A549 (cell line): ENCODE data around the gene TRIM71. TPM values are rescaled to one million over a fixed set of nuclear protein-coding genes. Genes with fewer than 3 reads are reported as not detected.

Experiments used
- ATAC-seq, 2 experiments: fragments of 200-7000 bp in 1 of 2; fragments of >200 bp in 1 of 2; cut with Nextera tagmentation in 1 of 2; cut with Tn5 transposase in 1 of 2; 3 replicates each; pipeline versions ENCODE4 v1.8.0 to v1.9.1; 2018 to 2020; ENCODE audit warnings: mild to moderate bottlenecking in 1 of 2, moderate library complexity in 1 of 2
- CTCF ChIA-PET: fragments of 300-600 bp; sonication (Branson Sonifier 250); formaldehyde crosslinking; extraction: SDS; loops from one replicate; lab custom pipeline; 2021; ENCODE audit warnings: antibody characterized with exemption, inconsistent platforms; lab: Yijun Ruan, JAX
- POLR2A ChIA-PET: fragments of 350-600 bp; formaldehyde crosslinking; extraction: SDS; loops from one replicate; lab custom pipeline; 2021; ENCODE audit warnings: antibody characterized with exemption, inconsistent platforms; lab: Yijun Ruan, JAX
- DNase-seq, 2 experiments: peaks; one replicate each; pipeline versions ENCODE4 v3.0.0 to v3.0.0-alpha.2; 2011 to 2016; ENCODE audit warnings: low read depth in 1 of 2, low spot score in 1 of 2
- FAIRE-seq: peaks from 2 replicates; lab custom pipeline; 2011; peaks lifted over from hg19 to GRCh38; lab: Jason Lieb, UNC
- H3K27ac ChIP-seq, 2 experiments: fragments of >200 bp; sonication (Bioruptor Twin); formaldehyde crosslinking; 3 replicates each; pipeline ENCODE4 v1.5.1; 2016 to 2017
- H3K4me1 ChIP-seq: fragments of >200 bp; sonication (Bioruptor Twin); formaldehyde crosslinking; 3 replicates; pipeline ENCODE4 v1.6.1; 2016
- H3K4me2 ChIP-seq: fragments of >200 bp; sonication (Bioruptor Twin); formaldehyde crosslinking; 3 replicates; pipeline ENCODE4 v1.6.1; 2016
- H3K4me3 ChIP-seq: fragments of >200 bp; sonication (Bioruptor Twin); formaldehyde crosslinking; 3 replicates; pipeline ENCODE4 v1.5.1; 2016
- H3K9me3 ChIP-seq: fragments of >200 bp; sonication (Bioruptor Twin); formaldehyde crosslinking; 3 replicates; pipeline ENCODE4 v1.6.1; 2016
- CBX2 ChIP-seq: fragments of 200-600 bp; sonication (generic); IDR thresholded peaks from 2 replicates; pipeline ENCODE4 v1.6.1; 2016; ENCODE audit warnings: low read depth, mild to moderate bottlenecking, borderline replicate concordance
- CHD2 ChIP-seq: fragments of 150-350 bp; IDR thresholded peaks from 2 replicates; pipeline ENCODE4 v1.6.1; 2014; ENCODE audit warnings: low read length; ENCODE audit not compliant: partially characterized antibody
- CHD4 ChIP-seq: fragments of 200-600 bp; sonication (generic); IDR thresholded peaks from 2 replicates; pipeline ENCODE4 v1.6.1; 2016; ENCODE audit warnings: antibody characterized with exemption, mild to moderate bottlenecking, borderline replicate concordance
- CTCF ChIP-seq: fragments of >200 bp; sonication (Bioruptor Twin); formaldehyde crosslinking; IDR thresholded peaks from 3 replicates; pipeline ENCODE4 v1.5.1; 2016
- E2F6 ChIP-seq: IDR thresholded peaks from 2 replicates; pipeline ENCODE4 v1.6.1; 2012; ENCODE audit warnings: low read depth, borderline replicate concordance
- EHMT2 ChIP-seq: fragments of 200-600 bp; sonication (generic); IDR thresholded peaks from 2 replicates; pipeline ENCODE4 v1.6.1; 2016; ENCODE audit warnings: antibody characterized with exemption, low read depth, mild to moderate bottlenecking, moderate library complexity
- ELK1 ChIP-seq: fragments of 150-350 bp; IDR thresholded peaks from 2 replicates; pipeline ENCODE4 v1.6.1; 2014; ENCODE audit warnings: low read depth, mild to moderate bottlenecking, low read length
- ESRRA ChIP-seq: fragments of 150-350 bp; IDR thresholded peaks from 2 replicates; pipeline ENCODE4 v1.6.1; 2014; ENCODE audit warnings: mild to moderate bottlenecking, low read length, borderline replicate concordance
- FOSB ChIP-seq: fragments of 250-450 bp; sonication (Bioruptor Pico); IDR thresholded peaks from 2 replicates; pipeline ENCODE4 v1.5.0; 2020; ENCODE audit warnings: mild to moderate bottlenecking, moderate library complexity
- HES2 ChIP-seq: fragments of >200 bp; sonication (Bioruptor Twin); formaldehyde crosslinking; IDR thresholded peaks from 2 replicates; pipeline ENCODE4 v1.6.1; 2016
- HMGXB4 ChIP-seq: fragments of 250-450 bp; sonication (Bioruptor Pico); IDR thresholded peaks from 2 replicates; pipeline ENCODE4 v1.5.0; 2021; ENCODE audit warnings: mild to moderate bottlenecking, moderate library complexity, borderline replicate concordance
- HOXA7 ChIP-seq: fragments of 250-450 bp; sonication (Bioruptor Pico); IDR thresholded peaks from 2 replicates; pipeline ENCODE4 v1.5.0; 2020; ENCODE audit warnings: mild to moderate bottlenecking, moderate library complexity
- JUN ChIP-seq, 2 experiments: fragments of >200 bp; sonication (Bioruptor Twin); formaldehyde crosslinking; IDR thresholded peaks; 2 replicates in 1 of 2; 3 replicates in 1 of 2; pipeline ENCODE4 v1.6.1; 2016 to 2017
- KDM1A ChIP-seq: fragments of 200-600 bp; sonication (generic); IDR thresholded peaks from 2 replicates; pipeline ENCODE4 v1.6.1; 2016; ENCODE audit warnings: low read depth, mild to moderate bottlenecking
- MAZ ChIP-seq: fragments of 150-350 bp; IDR thresholded peaks from 2 replicates; pipeline ENCODE4 v1.6.1; 2014; ENCODE audit warnings: antibody characterized with exemption, low read depth, low read length, borderline replicate concordance
- PBX3 ChIP-seq: IDR thresholded peaks from 2 replicates; pipeline ENCODE4 v1.6.1; 2012
- PHF8 ChIP-seq: fragments of 200-600 bp; sonication (generic); IDR thresholded peaks from 2 replicates; pipeline ENCODE4 v1.6.1; 2016; ENCODE audit warnings: low read depth, mild to moderate bottlenecking, antibody characterized with exemption, moderate library complexity, borderline replicate concordance
- POLR2A ChIP-seq: IDR thresholded peaks from 2 replicates; pipeline ENCODE4 v1.6.1; 2012; ENCODE audit warnings: mild to moderate bottlenecking, low read length
- POLR2AphosphoS2 ChIP-seq: conservative IDR thresholded peaks from 2 replicates; pipeline ENCODE4 v1.6.1; 2012; ENCODE audit warnings: low read length, improper control_type of control experiment, inconsistent platforms
- RAD21 ChIP-seq, 2 experiments: fragments of >200 bp in 1 of 2; sonication (Bioruptor Twin) in 1 of 2; formaldehyde crosslinking in 1 of 2; IDR thresholded peaks in 1 of 2; conservative IDR thresholded peaks in 1 of 2; 2 replicates in 1 of 2; 3 replicates in 1 of 2; pipeline ENCODE4 v1.6.1; 2012 to 2018; ENCODE audit warnings: inconsistent platforms in 1 of 2
- RCOR1 ChIP-seq: fragments of 150-350 bp; IDR thresholded peaks from 2 replicates; pipeline ENCODE4 v1.6.1; 2014; ENCODE audit warnings: antibody characterized with exemption, low read length, low read depth
- REST ChIP-seq: fragments of 200-600 bp; sonication (generic); IDR thresholded peaks from 2 replicates; pipeline ENCODE4 v1.6.1; 2016; ENCODE audit warnings: antibody characterized with exemption, mild to moderate bottlenecking, moderate library complexity
- TP53 ChIP-seq: fragments of 250-450 bp; sonication (Bioruptor Pico); IDR thresholded peaks from 2 replicates; pipeline ENCODE4 v1.5.0; 2021; ENCODE audit warnings: mild to moderate bottlenecking, moderate library complexity
- USF2 ChIP-seq: fragments of 450-650 bp; IDR thresholded peaks from 2 replicates; pipeline ENCODE4 v1.6.1; 2014; ENCODE audit warnings: antibody characterized with exemption
- WGBS: methylation state at CpG from one replicate; pipeline ENCODE4 v1.1.6; 2017; ENCODE audit errors: missing lambda C conversion rate; 5-methylcytosine and 5-hydroxymethylcytosine counted together
- polyA plus RNA-seq, 4 experiments: library from polyadenylated mRNA; depleted of rRNA in 3 of 4; stranded (reverse); fragments of >200 nt; fragmentation: RNase III in 1 of 4; extraction: RNeasy Plus Mini Kit Qiagen cat#74134 plus additional on column Dnase treatment in 1 of 4; gene quantifications; 2 replicates in 3 of 4; 3 replicates in 1 of 4; pipeline ENCODE4 v1.2.3, GENCODE V29; 2011 to 2017

The TRIM71 gene
- polyA plus RNA-seq, 2 of the 4 experiments (the other 2 are of a cell fraction), result 0.01 TPM; not detected in 1

- ChIA-PET CTCF (interaction anchor here (0.6 kb wide), 1 partner anchor 17 kb away, joined by 3 read pairs; no protein-coding TSS in a partner anchor), POLR2A (no interaction called here)
- H3K27ac ChIP-seq, result no peak overlapping the region
- H3K9me3 ChIP-seq, result no peaks in the 10 kb centered on the region
- H3K4me2 ChIP-seq, result no peak overlapping the region
- no peak for TF ChIP-seq RAD21 (conservative IDR thresholded peaks at IDR 0.05 in 1 of 2, IDR thresholded peaks at IDR 0.05 in 1 of 2)
- TF ChIP-seq CBX2, result no peak
- no peak for TF ChIP-seq ESRRA
- TF ChIP-seq REST, result no peak
- no peak for TF ChIP-seq PBX3
- no peak for TF ChIP-seq POLR2A
- TF ChIP-seq ELK1, result no peak
- WGBS, result 79% methylated on average over 10 of the region's 10 CpGs
- no peak for DNase-seq
- no peak for FAIRE-seq
- peaks cover 4% of the 10 kb centered on the region; the same call in 1 of the 3 replicates for H3K4me1 ChIP-seq
- no peak for ATAC-seq
- no peak overlapping the region for H3K4me3 ChIP-seq
Measured at GRCh38 chr3:32870373-32871095, 52.7 kb downstream of the TRIM71 start.

GRCh38 chr3:32871273-32871672 is 53.5 kb downstream of the TRIM71 start:
- ATAC-seq, result no peak
- FAIRE-seq, result no peak
- Histone ChIP-seq H3K4me1 (peaks cover 11% of the 10 kb centered on the region; the same call in 1 of the 3 replicates), H3K4me3 (no peak overlapping the region), H3K27ac (no peak overlapping the region), H3K9me3 (no peaks in the 10 kb centered on the region), H3K4me2 (no peak overlapping the region)
- ChIA-PET POLR2A (no interaction called here), CTCF (interaction anchor here (0.6 kb wide), 1 partner anchor 17 kb away, joined by 3 read pairs; no protein-coding TSS in a partner anchor)
- no peak for TF ChIP-seq TP53
- no peak for TF ChIP-seq HES2
- no peak for TF ChIP-seq JUN (IDR thresholded peaks at IDR 0.05)
- TF ChIP-seq CHD4, result no peak
- TF ChIP-seq CHD2, result no peak
- TF ChIP-seq POLR2A, result no peak
- TF ChIP-seq CTCF, result no peak
- TF ChIP-seq E2F6, result no peak
- no peak for TF ChIP-seq RCOR1
- no peak for TF ChIP-seq HMGXB4
- no peak for TF ChIP-seq ESRRA
- no peak for TF ChIP-seq KDM1A
- TF ChIP-seq USF2, result no peak
- TF ChIP-seq MAZ, result no peak
- TF ChIP-seq FOSB (CRISPR knock-in tag), result no peak
- no peak for TF ChIP-seq EHMT2
- TF ChIP-seq PHF8, result no peak
- TF ChIP-seq POLR2AphosphoS2, result no peak
- TF ChIP-seq HOXA7 (CRISPR knock-in tag), result no peak
- 96% methylated on average over 7 of the region's 7 CpGs for WGBS
- no peak for DNase-seq
